ENCODE data around the gene MPST. TPM values are rescaled to one million over a fixed set of nuclear protein-coding genes. Genes with fewer than 3 reads are reported as not detected.

The MPST gene
- total RNA-seq, 2 experiments from 2014 or later: 61.8 to 124 TPM

GRCh38 chr22:37020192-37020479, 594 bp downstream of the MPST start:
- Histone ChIP-seq H4K20me1 (ENCODE audit: insufficient read depth, low read length) (no peaks in the 10 kb centered on the region), H2AFZ (ENCODE audit: low read length) (peak overlapping the region; percentile 96), H3K4me2 (ENCODE audit: low read length) (peak overlapping the region; percentile 80), H3K4me3 (ENCODE audit: low read depth, low read length, poor library complexity, severe bottlenecking) (peak overlapping the region; percentile 90), H3K36me3 (ENCODE audit: insufficient read depth, low read length) (no peaks in the 10 kb centered on the region), H3K9me2 (ENCODE audit: insufficient read depth, low read length) (no peaks in the 10 kb centered on the region), H3K27ac (ENCODE audit: low read depth, low read length, poor library complexity, severe bottlenecking) (peak overlapping the region; percentile 46), H3K4me1 (ENCODE audit: insufficient read depth, low read length, poor library complexity, severe bottlenecking) (peaks cover 13% of the 10 kb centered on the region), H3K79me2 (ENCODE audit: insufficient read depth, low read depth, low read length) (peaks cover 6% of the 10 kb centered on the region; the same call in 1 of the 2 replicates), H3K9me3 (ENCODE audit: low read length) (no peaks in the 10 kb centered on the region)
- ChIA-PET POLR2A (interaction anchor here (0.7 to 0.8 kb wide), 3 partner anchors 24 to 491 kb away, joined by 3 read pairs; partner anchors contain the start of gene EIF3D), CTCF (ENCODE audit: unreplicated experiment) (no interaction called here)
- intact Hi-C loops (cut with micrococcal nuclease; ENCODE audit: unreplicated experiment): no loop called here
- TF ChIP-seq CTCF (conservative IDR thresholded peaks at IDR 0.05; ENCODE audit: low read length) (no peak), EZH2phosphoT487 (IDR thresholded peaks at IDR 0.05; ENCODE audit: borderline replicate concordance, low read depth, low read length) (no peak)
- peak; percentile 36 for DNase-seq (ENCODE audit: low spot score)
- no TSS peak for BruUV-seq (replicated peaks)

- H3K9me3 ChIP-seq (ENCODE audit: low read length): no peaks in the 10 kb centered on the region
- no peaks in the 10 kb centered on the region for H4K20me1 ChIP-seq (ENCODE audit: insufficient read depth, low read length)
- H2AFZ ChIP-seq (ENCODE audit: low read length): no peak overlapping the region
- H3K36me3 ChIP-seq (ENCODE audit: insufficient read depth, low read length): no peaks in the 10 kb centered on the region
- BruUV-seq (replicated peaks): no TSS peak
- H3K9me2 ChIP-seq (ENCODE audit: insufficient read depth, low read length): no peaks in the 10 kb centered on the region
- ChIA-PET POLR2A (no interaction called here), CTCF (ENCODE audit: unreplicated experiment) (interaction anchor here (0.6 kb wide), 1 partner anchor 245 kb away, joined by 3 read pairs; the partner anchor contains the start of gene IFT27)
- no peak for DNase-seq (ENCODE audit: low spot score)
- peaks cover 6% of the 10 kb centered on the region; the same call in 1 of the 2 replicates for H3K79me2 ChIP-seq (ENCODE audit: insufficient read depth, low read depth, low read length)
- TF ChIP-seq EZH2phosphoT487 (IDR thresholded peaks at IDR 0.05; ENCODE audit: borderline replicate concordance, low read depth, low read length) (no peak), CTCF (conservative IDR thresholded peaks at IDR 0.05; ENCODE audit: low read length) (no peak)
- H3K4me2 ChIP-seq (ENCODE audit: low read length): peak overlapping the region; percentile 80; the same call in 1 of the 2 replicates
- H3K4me3 ChIP-seq (ENCODE audit: low read depth, low read length, poor library complexity, severe bottlenecking): no peak overlapping the region
- no peak overlapping the region for H3K27ac ChIP-seq (ENCODE audit: low read depth, low read length, poor library complexity, severe bottlenecking)
- intact Hi-C loops (cut with micrococcal nuclease; ENCODE audit: unreplicated experiment): no loop called here
- peaks cover 13% of the 10 kb centered on the region for H3K4me1 ChIP-seq (ENCODE audit: insufficient read depth, low read length, poor library complexity, severe bottlenecking)
These were observed 1.5 kb downstream of the MPST start for GRCh38 chr22:37021041-37021440.

GRCh38 chr22:37021710-37022482, 2.4 kb downstream of the MPST start:
- POLR2A ChIA-PET: interaction anchor here (0.5 kb wide), 2 partner anchors 17 to 538 kb away, joined by 3 to 4 read pairs; no protein-coding TSS in a partner anchor

More at GRCh38 chr22:37021710-37022482, 2.4 kb downstream of the MPST start:
- Histone ChIP-seq H3K9me2 (ENCODE audit: insufficient read depth, low read length) (no peaks in the 10 kb centered on the region), H3K4me2 (ENCODE audit: low read length) (0 out of 2 replicates have a peak overlapping the region, but pooled peaks have one; percentile 7), H3K4me3 (ENCODE audit: low read depth, low read length, poor library complexity, severe bottlenecking) (no peak overlapping the region), H3K27ac (ENCODE audit: low read depth, low read length, poor library complexity, severe bottlenecking) (no peak overlapping the region), H3K9me3 (ENCODE audit: low read length) (no peaks in the 10 kb centered on the region), H3K36me3 (ENCODE audit: insufficient read depth, low read length) (no peaks in the 10 kb centered on the region), H3K4me1 (ENCODE audit: insufficient read depth, low read length, poor library complexity, severe bottlenecking) (peaks cover 13% of the 10 kb centered on the region), H2AFZ (ENCODE audit: low read length) (no peak overlapping the region), H3K79me2 (ENCODE audit: insufficient read depth, low read depth, low read length) (peaks cover 6% of the 10 kb centered on the region; the same call in 1 of the 2 replicates), H4K20me1 (ENCODE audit: insufficient read depth, low read length) (no peaks in the 10 kb centered on the region)
- peak; percentile 94 for TF ChIP-seq CTCF (conservative IDR thresholded peaks at IDR 0.05; ENCODE audit: low read length)
- TF ChIP-seq EZH2phosphoT487 (IDR thresholded peaks at IDR 0.05; ENCODE audit: borderline replicate concordance, low read depth, low read length): no peak
- peak; percentile 80 for DNase-seq (ENCODE audit: low spot score)
- CTCF ChIA-PET (ENCODE audit: unreplicated experiment): interaction anchor here (0.6 kb wide), 2 partner anchors 177 to 246 kb away, joined by 3 read pairs; partner anchors contain the start of gene IFT27
- intact Hi-C loops (cut with micrococcal nuclease; ENCODE audit: unreplicated experiment): no loop called here
- no TSS peak for BruUV-seq (replicated peaks)
